Tibial artery (tissue), 4 donors: ENCODE data around the gene PARN.
A peak's percentile ranks its signal among the peaks of the same experiment; 100 is the strongest.

Source experiments
- DNase-seq, 2 donors: peaks; one replicate each; pipeline ENCODE4 v3.0.0-alpha.2; 2019
- H3K27ac ChIP-seq, 2 donors: fragments of 200-600 bp; sonication (generic) in 1 of 2; 1 replicate in 1 of 2; 2 replicates in 1 of 2; pipeline ENCODE4 v1.5.1; 2018 to 2019; ENCODE audit warnings: mild to moderate bottlenecking in 1 of 2
- H3K27me3 ChIP-seq, 2 donors: fragments of 200-600 bp; sonication (generic) in 1 of 2; one replicate each; pipeline versions ENCODE4 v1.5.1 to v1.6.0; 2016 to 2019
- H3K36me3 ChIP-seq, 3 donors: fragments of 200-600 bp; sonication (generic) in 2 of 3; one replicate each; pipeline ENCODE4 v1.5.1; 2016 to 2019; ENCODE audit warnings: mild to moderate bottlenecking in 2 of 3
- H3K4me1 ChIP-seq, 4 donors: fragments of 200-600 bp; sonication (generic) in 2 of 4; 1 replicate in 3 of 4; 2 replicates in 1 of 4; pipeline ENCODE4 v1.5.1; 2016 to 2019
- H3K4me3 ChIP-seq, 2 donors: fragments of 200-600 bp; sonication (generic) in 1 of 2; 1 replicate in 1 of 2; 2 replicates in 1 of 2; pipeline ENCODE4 v1.5.1; 2018 to 2019; ENCODE audit warnings: mild to moderate bottlenecking in 2 of 2
- H3K9me3 ChIP-seq, 3 donors: fragments of 200-600 bp; sonication (generic) in 1 of 3; one replicate each; pipeline ENCODE4 v1.5.1; 2016 to 2019
- CTCF ChIP-seq, 2 experiments: fragments of 200-600 bp in 1 of 2; fragments of 450-650 bp in 1 of 2; IDR thresholded peaks; one replicate each; pipeline ENCODE4 v1.5.1; 2017 to 2019; ENCODE audit warnings: antibody characterized with exemption in 2 of 2, mild to moderate bottlenecking in 1 of 2, moderate library complexity in 1 of 2
- intact Hi-C: fragments of 100-400 bp; cut with DNase I; formaldehyde crosslinking; loops from one replicate; pipeline ENCODE4 v1.15.0; 2023; ENCODE audit warnings: low total_unique reads

The PARN gene

DNA sequence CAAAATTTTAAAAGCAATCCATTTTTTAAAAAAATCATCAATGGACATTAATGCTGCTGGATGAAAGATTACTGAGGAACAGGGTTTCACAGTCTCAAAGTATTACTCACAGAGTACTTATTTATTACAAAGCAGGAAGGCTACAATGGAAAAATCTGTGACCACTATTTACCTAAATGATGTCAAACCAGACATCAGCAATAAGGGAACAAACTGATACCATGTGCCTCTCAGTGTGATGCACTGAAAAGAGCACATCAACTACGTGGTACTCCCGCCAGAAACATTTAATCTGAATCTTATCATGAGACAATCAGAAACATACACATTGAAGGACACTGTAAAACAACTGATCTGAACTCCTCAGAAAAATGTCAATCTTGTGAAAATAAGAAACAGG lies 124.2 kb downstream of the PARN start:
- TF ChIP-seq CTCF (IDR thresholded peaks at IDR 0.05): no peak
- H3K27ac ChIP-seq: peak overlapping the region; percentile 45 to 55
- H3K4me3 ChIP-seq: no peak overlapping the region
- no peaks in the 10 kb centered on the region for H3K27me3 ChIP-seq
- no peaks in the 10 kb centered on the region for H3K9me3 ChIP-seq
- intact Hi-C loops: loop anchor here (5.0 kb wide), 1 partner anchor 89 kb away; no protein-coding TSS in a partner anchor
- H3K36me3 ChIP-seq: no peaks in the 10 kb centered on the region
- peaks cover 0 to 44% (median 18%) of the 10 kb centered on the region in 4 donors for H3K4me1 ChIP-seq
- DNase-seq: no peak

GRCh38 chr16:14502932-14503741 lies 126.9 kb downstream of the PARN start:
- H3K36me3 ChIP-seq: no peaks in the 10 kb centered on the region
- H3K4me1 ChIP-seq: peaks cover 0 to 39% (median 26%) of the 10 kb centered on the region in 4 donors
- H3K27ac ChIP-seq: peak overlapping the region in 1 of 2 donors; percentile 76
- intact Hi-C loops: no loop called here
- no peaks in the 10 kb centered on the region for H3K27me3 ChIP-seq
- DNase-seq: no peak
- no peaks in the 10 kb centered on the region for H3K9me3 ChIP-seq
- no peak for TF ChIP-seq CTCF (IDR thresholded peaks at IDR 0.05)
- H3K4me3 ChIP-seq: no peak overlapping the region

- no peak for TF ChIP-seq CTCF (IDR thresholded peaks at IDR 0.05)
- H3K9me3 ChIP-seq: no peaks in the 10 kb centered on the region
- H3K27me3 ChIP-seq: no peaks in the 10 kb centered on the region
- H3K4me1 ChIP-seq: peaks cover 0 to 44% (median 26%) of the 10 kb centered on the region in 4 donors
- intact Hi-C loops: no loop called here
- H3K27ac ChIP-seq: peak overlapping the region; percentile 76 to 77
- no peak overlapping the region for H3K4me3 ChIP-seq
- no peak for DNase-seq
- H3K36me3 ChIP-seq: no peaks in the 10 kb centered on the region
Observed at GRCh38 chr16:14502256-14502875, 127.7 kb downstream of the PARN start.

- Histone ChIP-seq H3K27me3 (no peaks in the 10 kb centered on the region), H3K4me1 (peaks cover 0 to 50% (median 25%) of the 10 kb centered on the region in 4 donors), H3K27ac (peak overlapping the region; percentile 76 to 77), H3K4me3 (no peak overlapping the region), H3K9me3 (no peaks in the 10 kb centered on the region), H3K36me3 (no peaks in the 10 kb centered on the region)
- TF ChIP-seq CTCF (IDR thresholded peaks at IDR 0.05): no peak
- DNase-seq: peak; percentile 90 to 95
- intact Hi-C loops: no loop called here
Observed at GRCh38 chr16:14501331-14502255, 128.5 kb downstream of the PARN start.

DNA sequence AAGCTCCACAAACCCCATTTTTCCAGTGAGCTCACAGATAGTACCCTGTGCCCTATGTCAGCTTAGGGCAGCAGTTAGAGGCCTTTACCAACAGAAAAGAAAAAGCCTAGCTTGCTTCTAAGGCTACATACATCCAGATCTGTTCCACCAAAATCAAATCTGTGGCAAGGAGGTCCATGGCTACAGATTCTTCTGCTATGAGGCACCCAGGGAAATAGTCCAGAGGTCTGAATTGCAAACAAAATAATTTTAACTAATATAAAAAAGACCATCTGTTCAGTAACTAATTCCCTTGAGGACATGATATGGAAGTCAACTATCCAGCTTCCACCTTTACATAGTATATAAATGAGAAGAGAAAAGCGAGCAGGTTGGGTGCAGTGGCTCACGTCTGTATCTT lies 129.3 kb downstream of the PARN start:
- H3K4me1 ChIP-seq: peaks cover 0 to 45% (median 26%) of the 10 kb centered on the region in 4 donors
- H3K36me3 ChIP-seq: no peaks in the 10 kb centered on the region
- no peak for TF ChIP-seq CTCF (IDR thresholded peaks at IDR 0.05)
- no peak for DNase-seq
- H3K27me3 ChIP-seq: no peaks in the 10 kb centered on the region
- no peak overlapping the region for H3K4me3 ChIP-seq
- peak overlapping the region; percentile 76 to 77 for H3K27ac ChIP-seq
- intact Hi-C loops: no loop called here
- no peaks in the 10 kb centered on the region for H3K9me3 ChIP-seq
